B cell (primary cell): ENCODE results near the gene SLC9A9. TPM values are rescaled to one million over a fixed set of nuclear protein-coding genes. Genes with fewer than 3 reads are reported as not detected.

Source experiments
- ATAC-seq: fragments of 200-7000 bp; cut with Tn5 transposase; one replicate; pipeline ENCODE4 v1.10.0; 2021; ENCODE audit warnings: low read depth, mild to moderate bottlenecking, moderate number of reproducible peaks, moderate library complexity
- CTCF ChIA-PET: fragments of 350-600 bp; sonication (Branson Sonifier 250); formaldehyde crosslinking; loops from one replicate; lab custom pipeline; 2021; ENCODE audit warnings: antibody characterized with exemption, inconsistent platforms; lab: Charles Lee
- POLR2A ChIA-PET: fragments of 350-600 bp; sonication (Branson Sonifier 250); formaldehyde crosslinking; loops from one replicate; lab custom pipeline; 2021; ENCODE audit warnings: antibody characterized with exemption; lab: Charles Lee
- DNase-seq: peaks from one replicate; pipeline ENCODE4 v3.0.0; 2013
- H2AFZ ChIP-seq: 2 replicates; pipeline ENCODE4 v1.6.1; 2012; ENCODE audit warnings: mild to moderate bottlenecking, low read depth, low read length; ENCODE audit not compliant: insufficient read depth, poor library complexity, severe bottlenecking
- H3K27ac ChIP-seq, 2 donors: 1 replicate in 1 of 2; 2 replicates in 1 of 2; pipeline ENCODE4 v1.5.1; 2012 to 2013; ENCODE audit warnings: low read length in 2 of 2, mild to moderate bottlenecking in 2 of 2, moderate library complexity in 1 of 2
- H3K27me3 ChIP-seq, 4 experiments: fragments of 200-600 bp in 1 of 4; sonication (generic) in 1 of 4; replicated peaks in 1 of 4; 1 replicate in 2 of 4; 2 replicates in 2 of 4; pipeline versions ENCODE4 v1.6.1 to v1.7.0; 2013 to 2016; ENCODE audit warnings: low read length in 3 of 4, mild to moderate bottlenecking in 2 of 4, mixed read lengths in 1 of 4, moderate library complexity in 1 of 4; ENCODE audit not compliant: insufficient read depth in 4 of 4, control insufficient read depth in 3 of 4; ENCODE audit errors: control extremely low read depth in 1 of 4
- H3K36me3 ChIP-seq, 2 experiments: replicated peaks in 1 of 2; 1 replicate in 1 of 2; 2 replicates in 1 of 2; pipeline versions ENCODE4 v1.6.1 to v1.7.1; 2013; ENCODE audit warnings: low read length in 1 of 2; ENCODE audit not compliant: insufficient read depth in 2 of 2, control insufficient read depth in 1 of 2; ENCODE audit errors: control extremely low read depth in 1 of 2, extremely low read depth in 1 of 2
- H3K4me1 ChIP-seq, 2 donors: fragments of 200-600 bp in 1 of 2; sonication (generic) in 1 of 2; 1 replicate in 1 of 2; 2 replicates in 1 of 2; pipeline versions ENCODE4 v1.5.1 to v1.6.1; 2013 to 2017; ENCODE audit warnings: low read length in 2 of 2; ENCODE audit not compliant: control insufficient read depth in 2 of 2, insufficient read depth in 2 of 2
- H3K4me2 ChIP-seq: replicated peaks from 2 replicates; pipeline ENCODE3; 2012; ENCODE audit warnings: mild to moderate bottlenecking, low read depth, low read length; ENCODE audit not compliant: poor library complexity, severe bottlenecking
- H3K4me3 ChIP-seq, 5 experiments: fragments of 200-600 bp in 1 of 5; sonication (generic) in 1 of 5; 1 replicate in 3 of 5; 2 replicates in 2 of 5; pipeline versions ENCODE4 v1.5.1 to v1.7.0; 2011 to 2016; ENCODE audit warnings: low read length in 4 of 5, mild to moderate bottlenecking in 4 of 5, low read depth in 2 of 5, control low read depth in 1 of 5, moderate library complexity in 1 of 5; ENCODE audit not compliant: insufficient read depth in 1 of 5; ENCODE audit errors: control extremely low read depth in 1 of 5, extremely low read depth in 1 of 5
- H3K79me2 ChIP-seq: fragments of 200-600 bp; sonication (generic); one replicate; pipeline ENCODE4 v1.6.0; 2016; ENCODE audit warnings: low read length; ENCODE audit not compliant: control insufficient read depth, insufficient read depth
- H3K9ac ChIP-seq: fragments of 200-600 bp; sonication (generic); 2 replicates; pipeline ENCODE4 v1.6.1; 2017; ENCODE audit warnings: mild to moderate bottlenecking, low read length, moderate library complexity
- H3K9me3 ChIP-seq, 3 donors: one replicate each; pipeline versions ENCODE4 v1.6.1 to v1.7.1; 2013; ENCODE audit warnings: low read length in 2 of 3; ENCODE audit not compliant: control insufficient read depth in 2 of 3, insufficient read depth in 1 of 3; ENCODE audit errors: control extremely low read depth in 1 of 3
- H4K20me1 ChIP-seq: 2 replicates; pipeline ENCODE4 v1.6.0; 2012; ENCODE audit warnings: mild to moderate bottlenecking, low read length; ENCODE audit not compliant: insufficient read depth, control insufficient read depth, poor library complexity, severe bottlenecking
- H3K27ac Mint-ChIP-seq: one replicate; pipeline ENCODE4 v1.8.0; 2021; ENCODE audit warnings: mixed read lengths
- H3K27me3 Mint-ChIP-seq: one replicate; pipeline ENCODE4 v1.8.0; 2021; ENCODE audit warnings: mixed read lengths
- H3K4me1 Mint-ChIP-seq: one replicate; pipeline ENCODE4 v1.8.0; 2021; ENCODE audit warnings: mixed read lengths
- H3K4me3 Mint-ChIP-seq: one replicate; pipeline ENCODE4 v1.8.0; 2021; ENCODE audit warnings: mixed read lengths
- H3K9me3 Mint-ChIP-seq: one replicate; pipeline ENCODE4 v1.8.0; 2022; ENCODE audit warnings: mixed read lengths; ENCODE audit not compliant: insufficient read depth
- EZH2 ChIP-seq: IDR thresholded peaks from 2 replicates; pipeline ENCODE4 v1.6.1; 2012; ENCODE audit warnings: borderline replicate concordance, low read depth, mild to moderate bottlenecking, moderate library complexity, low read length; ENCODE audit not compliant: insufficient read depth, poor library complexity, severe bottlenecking
- WGBS: methylation state at CpG from one replicate; pipeline ENCODE4 v1.1.5; 2013; ENCODE audit warnings: missing lambda C conversion rate; ENCODE audit not compliant: insufficient coverage; 5-methylcytosine and 5-hydroxymethylcytosine counted together
- intact Hi-C: fragments of 100-400 bp; cut with micrococcal nuclease; formaldehyde crosslinking; loops from one replicate; pipeline ENCODE4 v1.10.0; 2022
- polyA plus RNA-seq: library from polyadenylated mRNA; depleted of rRNA; stranded (reverse); fragments of >200 nt; gene quantifications from 2 replicates; pipeline ENCODE4 v1.2.3, GENCODE V29; 2012
- total RNA-seq, 2 donors: library from RNA; stranded (reverse); fragments of 120-200 nt in 1 of 2; gene quantifications; 1 replicate in 1 of 2; 2 replicates in 1 of 2; pipeline versions ENCODE4 v1.2.3 to v1.2.4, GENCODE V29; 2013 to 2022
- TF ChIP-seq, protein P1 (sequence below): fragments of 200-600 bp; IDR thresholded peaks from one replicate; pipeline ENCODE4 v1.8.0; 2022; ENCODE audit warnings: antibody characterized with exemption, mild to moderate bottlenecking

Gene SLC9A9
- total and polyA plus RNA-seq, 2 donors (not counting 1 experiment from before 2014, with no cell fraction given) = 7.7 to 17.3 TPM

DNA sequence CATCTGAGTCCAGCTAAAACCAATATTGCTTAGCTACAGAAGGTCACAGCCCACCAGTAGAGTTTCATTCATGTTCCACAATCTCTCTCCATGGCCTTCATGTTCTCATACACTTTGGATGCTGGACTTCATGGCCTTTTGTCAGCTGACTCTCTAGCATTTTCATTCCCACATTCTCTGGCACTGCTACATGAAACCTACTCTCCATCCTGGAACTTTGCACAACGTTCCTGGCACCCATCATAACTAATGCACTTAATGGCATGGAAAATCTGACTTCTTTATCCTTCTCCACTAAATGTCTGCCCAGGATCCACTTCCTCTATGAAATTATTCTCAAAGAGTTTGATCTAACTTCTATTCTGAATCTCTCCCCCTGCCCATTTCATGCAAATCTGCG, 56.9 kb downstream of the SLC9A9 start:
- POLR2A ChIA-PET = no interaction called here
- Mint-ChIP-seq H3K9me3 (peaks cover 5% of the 10 kb centered on the region), H3K4me3 (no peak overlapping the region), H3K27ac (no peak overlapping the region), H3K4me1 (peaks cover 8% of the 10 kb centered on the region), H3K27me3 (no peaks in the 10 kb centered on the region)
- ATAC-seq (no peak), DNase-seq (no peak)
- Histone ChIP-seq H3K4me3 (no peak overlapping the region), H3K36me3 (no peaks in the 10 kb centered on the region), H3K9ac (no peak overlapping the region), H3K4me1 (peaks cover 5 to 6% of the 10 kb centered on the region in 2 donors), H3K79me2 (no peaks in the 10 kb centered on the region), H4K20me1 (no peaks in the 10 kb centered on the region), H3K9me3 (peaks cover 2 to 3% (median 3%) of the 10 kb centered on the region in 3 donors), H2AFZ (no peak overlapping the region), H3K27me3 (no peaks in the 10 kb centered on the region), H3K27ac (no peak overlapping the region), H3K4me2 (no peak overlapping the region)
- CTCF ChIA-PET = no interaction called here
- 100% methylated on average over 1 of the region's 2 CpGs for WGBS
- intact Hi-C loops = no loop called here
- TF ChIP-seq EZH2 = no peak
- TF ChIP-seq, protein P1, sequence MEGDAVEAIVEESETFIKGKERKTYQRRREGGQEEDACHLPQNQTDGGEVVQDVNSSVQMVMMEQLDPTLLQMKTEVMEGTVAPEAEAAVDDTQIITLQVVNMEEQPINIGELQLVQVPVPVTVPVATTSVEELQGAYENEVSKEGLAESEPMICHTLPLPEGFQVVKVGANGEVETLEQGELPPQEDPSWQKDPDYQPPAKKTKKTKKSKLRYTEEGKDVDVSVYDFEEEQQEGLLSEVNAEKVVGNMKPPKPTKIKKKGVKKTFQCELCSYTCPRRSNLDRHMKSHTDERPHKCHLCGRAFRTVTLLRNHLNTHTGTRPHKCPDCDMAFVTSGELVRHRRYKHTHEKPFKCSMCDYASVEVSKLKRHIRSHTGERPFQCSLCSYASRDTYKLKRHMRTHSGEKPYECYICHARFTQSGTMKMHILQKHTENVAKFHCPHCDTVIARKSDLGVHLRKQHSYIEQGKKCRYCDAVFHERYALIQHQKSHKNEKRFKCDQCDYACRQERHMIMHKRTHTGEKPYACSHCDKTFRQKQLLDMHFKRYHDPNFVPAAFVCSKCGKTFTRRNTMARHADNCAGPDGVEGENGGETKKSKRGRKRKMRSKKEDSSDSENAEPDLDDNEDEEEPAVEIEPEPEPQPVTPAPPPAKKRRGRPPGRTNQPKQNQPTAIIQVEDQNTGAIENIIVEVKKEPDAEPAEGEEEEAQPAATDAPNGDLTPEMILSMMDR = no peak

DNA sequence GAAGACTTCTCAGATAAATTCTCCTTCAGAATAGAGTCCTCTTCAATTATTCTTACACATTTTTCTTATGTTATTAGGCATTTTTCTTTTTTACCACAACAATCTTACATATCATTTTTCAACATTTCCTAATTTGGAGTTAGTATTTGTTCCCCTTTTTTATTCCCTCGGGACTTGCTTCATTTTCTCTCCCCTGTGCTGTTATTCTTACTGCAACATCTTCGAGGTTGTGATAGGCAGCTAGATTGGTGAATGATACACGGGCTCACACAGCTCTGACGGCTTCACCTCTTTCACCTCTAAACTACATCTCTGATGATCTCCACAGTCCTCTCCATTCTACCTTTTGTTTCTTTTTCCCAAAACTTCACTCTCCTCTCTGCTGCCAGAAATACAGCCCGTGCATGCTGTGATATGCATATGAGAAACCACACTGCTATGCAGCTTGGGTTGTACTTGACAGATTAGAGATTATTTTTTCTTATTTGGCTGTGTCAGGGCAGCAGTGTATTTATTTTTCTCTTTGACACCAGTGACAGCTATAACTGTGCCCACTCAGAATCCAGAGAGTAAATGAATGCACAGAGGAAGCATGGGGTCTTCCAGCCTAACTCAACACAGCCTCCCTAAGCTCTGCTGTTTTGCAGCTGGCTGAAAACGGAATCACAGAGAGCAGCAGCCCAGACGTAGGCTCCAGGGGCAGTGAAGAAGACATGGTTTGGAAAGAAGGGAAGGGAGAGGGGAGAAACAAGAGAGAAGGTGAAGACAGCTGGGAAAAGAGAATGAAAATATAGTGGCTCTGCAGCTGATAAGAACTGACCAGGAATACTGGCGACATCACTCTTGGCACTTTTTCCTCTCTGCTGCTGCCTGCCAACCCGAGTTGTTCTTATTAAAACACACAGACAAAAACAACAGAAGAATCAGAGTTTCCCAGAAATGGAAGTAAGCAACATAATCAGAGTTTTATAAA, 61.8 kb downstream of the SLC9A9 start:
- DNase-seq (peak; percentile 49), ATAC-seq (peak; percentile 74)
- no peak overlapping the region for H3K27ac Mint-ChIP-seq
- H3K27me3 Mint-ChIP-seq = no peaks in the 10 kb centered on the region
- Histone ChIP-seq H3K9ac (peak overlapping the region; percentile 36), H3K79me2 (no peaks in the 10 kb centered on the region), H3K4me3 (no peak overlapping the region), H3K4me1 (peaks cover 8 to 9% of the 10 kb centered on the region in 2 donors), H3K9me3 (peaks cover 0 to 8% (median 3%) of the 10 kb centered on the region in 3 donors), H3K36me3 (no peaks in the 10 kb centered on the region), H3K4me2 (peak overlapping the region; percentile 55), H3K27ac (no peak overlapping the region), H3K27me3 (no peaks in the 10 kb centered on the region), H4K20me1 (no peaks in the 10 kb centered on the region), H2AFZ (no peak overlapping the region)
- peaks cover 3% of the 10 kb centered on the region for H3K9me3 Mint-ChIP-seq
- peak overlapping the region; percentile 44 for H3K4me3 Mint-ChIP-seq
- ChIA-PET POLR2A (no interaction called here), CTCF (interaction anchor here (0.9 kb wide), 1 partner anchor 11 kb away, joined by 3 read pairs; no protein-coding TSS in a partner anchor)
- no peak for TF ChIP-seq EZH2
- TF ChIP-seq, protein P1 = no peak
- peaks cover 14% of the 10 kb centered on the region for H3K4me1 Mint-ChIP-seq
- intact Hi-C loops = no loop called here
- WGBS = 38% methylated on average over 2 of the region's 9 CpGs
